Ecto neural progenitor cell (in vitro differentiated cells): ENCODE data around the gene PTPRM.

Experiments
- DNase-seq: peaks from one replicate; pipeline ENCODE4 v3.0.0-alpha.2; 2018; ENCODE audit warnings: low spot score

The PTPRM gene

GRCh38 chr18:8329186-8329771 lies 762.2 kb downstream of the PTPRM start:
- DNase-seq, result no peak

- no peak for DNase-seq
Observed at GRCh38 chr18:8330575-8330974, 763.5 kb downstream of the PTPRM start.

GRCh38 chr18:8332286-8332685 lies 765.2 kb downstream of the PTPRM start:
- no peak for DNase-seq

- no peak for DNase-seq
Observed at GRCh38 chr18:8333961-8334360, 766.8 kb downstream of the PTPRM start.

GRCh38 chr18:8337211-8337610 lies 770.1 kb downstream of the PTPRM start:
- DNase-seq, result no peak

GRCh38 chr18:8339210-8339609 lies 772.1 kb downstream of the PTPRM start:
- DNase-seq, result no peak

GRCh38 chr18:8339952-8340351 lies 772.8 kb downstream of the PTPRM start:
- no peak for DNase-seq

- no peak for DNase-seq
Observed at GRCh38 chr18:8341481-8342230, 774.5 kb downstream of the PTPRM start.

GRCh38 chr18:8348051-8348720 lies 781.1 kb downstream of the PTPRM start:
- no peak for DNase-seq

- no peak for DNase-seq
Observed at GRCh38 chr18:8349608-8350323, 782.6 kb downstream of the PTPRM start.

GRCh38 chr18:8350628-8351027 lies 783.5 kb downstream of the PTPRM start:
- DNase-seq, result no peak

GRCh38 chr18:8351161-8351560 lies 784.0 kb downstream of the PTPRM start:
- no peak for DNase-seq

GRCh38 chr18:8354304-8354703 lies 787.2 kb downstream of the PTPRM start:
- no peak for DNase-seq

- DNase-seq, result no peak
Observed at GRCh38 chr18:8356001-8356400, 788.9 kb downstream of the PTPRM start.

GRCh38 chr18:8357320-8357719 lies 790.2 kb downstream of the PTPRM start:
- no peak for DNase-seq

- DNase-seq, result no peak
Observed at GRCh38 chr18:8358033-8358765, 791.1 kb downstream of the PTPRM start.

GRCh38 chr18:8359076-8359475 lies 792.0 kb downstream of the PTPRM start:
- DNase-seq, result no peak

GRCh38 chr18:8359481-8359880 lies 792.4 kb downstream of the PTPRM start:
- DNase-seq, result no peak

- no peak for DNase-seq
Observed at GRCh38 chr18:8361941-8362471, 794.9 kb downstream of the PTPRM start.

- DNase-seq, result no peak
Observed at GRCh38 chr18:8362863-8363262, 795.7 kb downstream of the PTPRM start.

- no peak for DNase-seq
Observed at GRCh38 chr18:8364385-8364784, 797.3 kb downstream of the PTPRM start.

- no peak for DNase-seq
Observed at GRCh38 chr18:8365006-8365405, 797.9 kb downstream of the PTPRM start.
